Fibroblast of skin of abdomen (primary cell): ENCODE data around the gene CCR9.

ENCODE experiments used
- DNase-seq: peaks from one replicate; pipeline ENCODE4 v3.0.0-alpha.2; 2013

The CCR9 gene

DNA sequence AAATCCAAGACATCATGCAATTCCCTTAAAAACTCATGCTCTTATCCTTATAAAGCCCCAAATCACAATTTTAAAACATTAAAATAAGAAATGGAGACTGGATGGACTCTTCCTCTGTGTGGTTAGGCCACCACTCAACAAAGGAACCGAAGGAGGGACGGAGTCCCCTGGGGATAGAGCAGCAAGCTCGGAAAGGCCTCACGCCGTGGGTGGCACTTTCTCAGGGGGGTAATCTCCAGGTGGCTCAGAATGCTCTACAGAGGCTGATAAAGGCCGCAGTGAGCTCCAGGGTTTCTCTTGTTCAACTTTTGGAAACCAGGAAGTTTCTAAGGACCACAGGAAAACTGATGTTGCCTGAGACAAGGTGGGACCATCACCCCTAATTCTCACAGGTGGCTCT lies 23.2 kb downstream of the CCR9 start:
- DNase-seq: no peak

GRCh38 chr3:45910892-45911291 lies 24.5 kb downstream of the CCR9 start:
- no peak for DNase-seq

GRCh38 chr3:45911511-45912226 lies 25.3 kb downstream of the CCR9 start:
- no peak for DNase-seq

- DNase-seq: no peak
Observed at GRCh38 chr3:45912435-45912834, 26.1 kb downstream of the CCR9 start.

GRCh38 chr3:45914362-45915058 lies 28.2 kb downstream of the CCR9 start:
- no peak for DNase-seq

DNA sequence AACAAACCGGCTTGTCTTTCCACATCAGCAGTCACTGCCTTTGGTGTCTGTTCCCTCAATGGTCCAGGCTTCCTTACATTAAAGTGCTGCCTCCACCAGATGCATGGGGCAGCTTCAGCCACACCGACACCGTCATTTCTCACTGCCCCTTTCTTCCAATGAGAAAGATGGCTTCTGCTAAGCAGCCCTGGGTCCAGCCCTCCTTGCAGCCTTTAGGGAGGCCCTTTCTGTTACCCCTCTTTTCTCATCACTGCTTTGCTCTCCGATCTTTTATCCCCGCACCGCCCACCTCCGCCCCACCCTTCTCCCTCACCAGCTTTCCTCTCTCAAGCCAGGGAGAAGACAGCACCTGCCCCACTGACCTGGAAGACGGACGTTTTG lies 28.7 kb downstream of the CCR9 start:
- DNase-seq: no peak

GRCh38 chr3:45915518-45916231 lies 29.3 kb downstream of the CCR9 start:
- peak; percentile 57 for DNase-seq

GRCh38 chr3:45917146-45917898 lies 31.0 kb downstream of the CCR9 start:
- DNase-seq: no peak

DNA sequence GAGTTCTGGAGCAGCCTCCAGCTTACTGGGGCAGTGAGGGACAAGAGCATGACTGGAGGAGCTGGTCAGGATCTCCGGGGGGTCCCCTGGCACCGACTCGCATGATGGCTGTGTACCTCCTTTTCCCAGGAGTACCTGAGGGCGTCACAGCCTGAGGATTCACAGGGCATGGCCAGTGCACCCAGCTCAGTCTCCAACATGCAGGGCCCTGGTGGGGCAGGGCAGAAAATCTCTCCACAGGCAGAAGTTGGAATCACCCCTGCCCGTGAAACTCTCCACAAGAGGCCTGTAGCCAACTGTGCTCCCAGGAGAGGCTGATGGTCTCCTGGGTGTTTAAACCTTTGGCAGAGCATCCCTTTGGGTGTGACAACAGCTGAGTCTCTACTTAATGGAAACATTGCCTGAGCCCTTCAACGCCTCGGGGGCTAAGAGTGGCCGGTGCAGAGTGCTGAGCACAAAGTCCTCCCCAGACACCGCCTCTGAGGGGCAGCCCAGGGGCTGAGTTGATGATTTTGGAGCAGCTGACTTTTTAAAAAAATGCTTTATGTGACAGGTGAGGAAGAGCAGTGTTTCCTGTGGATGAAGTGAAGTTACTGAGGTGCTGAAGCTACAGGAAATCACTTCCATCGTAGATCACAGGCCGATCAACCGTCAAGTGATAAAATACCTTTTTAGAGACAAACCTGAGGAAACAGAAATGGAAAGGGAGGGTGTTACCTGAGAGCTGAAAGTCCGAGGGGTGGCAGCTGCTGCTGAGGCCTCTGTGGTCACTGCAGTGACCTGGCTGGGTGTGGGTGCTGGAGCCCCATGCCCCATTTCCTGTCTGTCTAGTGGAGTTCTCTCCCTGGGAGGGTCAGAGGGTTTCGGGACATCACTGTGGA lies 35.1 kb downstream of the CCR9 start:
- DNase-seq: no peak

GRCh38 chr3:45922039-45922326 lies 35.6 kb downstream of the CCR9 start:
- DNase-seq: no peak

- DNase-seq: no peak
Observed at GRCh38 chr3:45922950-45923590, 36.7 kb downstream of the CCR9 start.

DNA sequence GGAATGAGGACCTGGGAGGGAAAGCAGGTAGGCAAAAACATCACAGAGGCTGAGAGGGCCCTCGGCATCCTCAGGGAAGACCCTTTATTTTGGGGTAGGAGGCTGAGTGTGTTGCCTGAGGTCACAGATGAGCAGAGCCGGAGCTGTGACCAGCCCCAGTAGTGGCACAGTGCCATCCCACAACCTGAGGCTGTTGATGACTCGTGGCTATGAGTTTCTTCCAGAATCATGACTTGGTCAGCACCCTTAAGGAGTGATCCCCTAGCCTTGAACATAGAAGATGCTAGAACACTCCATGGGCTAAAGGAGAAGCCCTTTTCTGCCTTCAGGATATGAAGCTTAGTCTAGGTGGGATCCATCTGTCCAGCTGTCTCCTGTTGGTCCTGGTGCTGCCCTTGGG lies 37.4 kb downstream of the CCR9 start:
- peak; percentile 59 for DNase-seq

- peak; percentile 48 for DNase-seq
Observed at GRCh38 chr3:45927881-45928280, 41.5 kb downstream of the CCR9 start.

GRCh38 chr3:45929042-45929679 lies 42.8 kb downstream of the CCR9 start:
- DNase-seq: peak; percentile 25

DNA sequence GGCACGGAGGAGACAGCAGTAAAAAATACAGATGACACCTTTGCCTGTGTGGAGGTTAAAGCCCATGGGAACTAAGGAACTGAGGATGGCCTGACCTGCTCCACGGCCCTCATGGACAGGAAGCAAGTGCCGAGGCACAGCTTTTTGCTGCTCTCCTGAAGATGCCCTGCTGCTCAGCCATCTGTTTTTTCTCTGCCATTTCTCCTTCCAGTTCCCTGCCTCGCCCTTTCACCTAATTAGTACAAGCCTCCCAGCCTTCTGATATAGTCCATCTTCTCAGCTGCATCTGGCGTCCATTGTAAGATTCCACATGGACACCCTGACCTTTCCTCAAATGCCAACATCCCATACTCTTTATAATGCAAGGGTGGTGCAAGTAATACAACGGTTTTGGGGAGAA lies 45.2 kb downstream of the CCR9 start:
- no peak for DNase-seq

DNA sequence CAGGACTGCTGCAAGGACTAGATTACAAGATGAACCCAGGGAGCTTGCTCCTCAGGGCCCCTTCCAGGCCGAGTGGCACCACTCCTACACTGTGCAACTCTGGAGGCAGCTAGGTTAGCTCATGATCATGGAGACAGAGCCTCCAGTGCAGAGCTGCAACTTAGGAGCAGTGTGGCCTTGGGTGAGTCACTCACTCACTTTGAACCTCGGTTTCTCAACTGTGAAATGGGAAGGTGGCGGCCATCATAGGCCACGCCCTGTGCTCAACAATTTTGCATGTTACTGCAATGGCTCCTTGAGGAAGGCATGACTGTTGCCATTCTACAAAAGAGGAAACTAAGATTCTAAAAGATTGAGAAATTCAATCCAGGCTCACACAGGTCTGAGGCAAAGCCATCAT lies 45.8 kb downstream of the CCR9 start:
- no peak for DNase-seq

- DNase-seq: no peak
Observed at GRCh38 chr3:45933591-45933990, 47.2 kb downstream of the CCR9 start.

DNA sequence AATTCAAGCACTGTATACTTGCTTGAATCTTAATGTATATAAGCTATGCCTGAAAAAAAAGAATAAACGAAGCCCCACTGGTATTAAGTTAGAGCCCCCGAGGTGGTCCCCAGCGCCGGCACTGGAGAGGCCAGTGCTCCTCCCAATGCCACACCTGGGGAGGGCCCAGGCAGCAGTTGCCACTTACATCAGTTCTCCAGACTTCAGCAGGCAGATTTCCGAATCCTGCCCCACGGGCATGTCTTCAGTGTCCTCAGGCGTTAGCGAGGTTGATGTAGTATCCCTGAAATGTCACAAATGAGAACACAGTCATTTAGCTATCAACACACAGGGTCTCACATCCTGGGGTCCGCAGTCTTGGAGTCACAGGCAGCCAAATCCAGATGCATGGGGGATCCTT lies 49.9 kb downstream of the CCR9 start:
- DNase-seq: no peak

DNA sequence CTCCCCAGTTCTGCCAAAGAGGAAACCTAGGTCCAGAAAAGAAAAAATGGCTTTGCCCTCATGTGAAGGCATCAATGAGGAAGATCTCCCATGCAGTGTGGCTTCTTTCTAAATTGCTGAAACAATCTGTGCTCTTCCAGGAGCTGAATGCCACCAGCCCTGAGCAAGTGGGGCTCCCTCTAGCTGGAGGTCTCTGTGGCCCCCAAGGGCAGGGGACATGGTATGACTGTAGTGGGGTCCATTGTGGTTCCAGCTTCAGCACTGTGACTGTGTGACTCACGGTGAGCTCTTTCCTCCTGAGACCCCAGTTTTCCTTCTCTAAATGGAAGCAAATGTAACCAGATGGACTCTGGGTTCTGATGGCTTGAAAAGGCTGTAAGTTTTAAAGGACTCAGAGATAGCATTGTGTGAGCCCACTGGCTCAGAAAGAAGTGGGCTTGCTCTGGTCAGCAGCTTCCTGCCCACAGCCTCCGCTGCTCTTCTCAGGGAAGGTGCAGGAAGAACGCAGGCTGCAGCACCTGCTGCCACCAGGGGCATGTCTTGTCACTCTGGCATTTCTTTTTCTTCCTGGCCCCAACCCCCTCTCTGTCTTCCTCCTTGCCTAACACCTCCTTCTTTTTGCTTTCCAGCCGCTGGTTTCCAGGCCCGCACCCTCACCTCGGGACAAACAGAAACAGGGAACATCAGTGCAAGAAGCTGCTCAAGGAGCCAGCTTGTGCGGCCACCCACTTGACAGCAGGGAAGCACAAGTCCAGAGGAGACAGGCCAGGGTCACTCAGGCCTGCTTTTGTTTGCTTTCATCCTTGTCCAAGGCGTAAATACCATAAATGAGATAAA lies 51.1 kb downstream of the CCR9 start:
- DNase-seq: no peak

- no peak for DNase-seq
Observed at GRCh38 chr3:45938043-45938435, 51.7 kb downstream of the CCR9 start.
